HG03066 (cell line): ENCODE results near the gene TRPM6.
"Not testable (repeated sequence)": the region's sequence is repeated elsewhere in the genome, so short reads cannot be mapped to it uniquely, and the experiment has no call there.

Experiments used
- ATAC-seq: cut with Tn5 transposase; IDR thresholded peaks from one replicate; pipeline ENCODE4 v1.9.1; 2021; ENCODE audit warnings: low read depth; ENCODE audit not compliant: unreplicated experiment

TRPM6 gene

GRCh38 chr9:74887041-74887980 is at the start of gene TRPM6:
Gene TRPM6, minus strand, starts transcription at chr9:74887921. Its CDS starts 65 bp downstream, at chr9:74887856.
- no peak for ATAC-seq

- ATAC-seq = no peak
Measured at GRCh38 chr9:74935008-74935407, 47.3 kb upstream of the TRPM6 start.

GRCh38 chr9:74921737-74922136 is 34.0 kb upstream of the TRPM6 start:
- no peak for ATAC-seq

- no peak for ATAC-seq
Measured at GRCh38 chr9:74920944-74921626, 33.4 kb upstream of the TRPM6 start.

- ATAC-seq = no peak
Measured at GRCh38 chr9:74910036-74910435, 22.3 kb upstream of the TRPM6 start.

GRCh38 chr9:74908665-74909064 is 20.9 kb upstream of the TRPM6 start:
- no peak for ATAC-seq

- ATAC-seq = no peak
Measured at GRCh38 chr9:74907085-74907484, 19.4 kb upstream of the TRPM6 start.

- no peak for ATAC-seq
Measured at GRCh38 chr9:74901001-74901400, 13.3 kb upstream of the TRPM6 start.

- not testable (repeated sequence) for ATAC-seq
Measured at GRCh38 chr9:74888449-74888848, 728 bp upstream of the TRPM6 start.

GRCh38 chr9:74887981-74888370 is 255 bp upstream of the TRPM6 start:
- ATAC-seq = no peak

- no peak for ATAC-seq
Measured at GRCh38 chr9:74876382-74876949, 11.3 kb downstream of the TRPM6 start.

GRCh38 chr9:74875656-74876055 is 12.1 kb downstream of the TRPM6 start:
- no peak for ATAC-seq

- ATAC-seq = no peak
Measured at GRCh38 chr9:74874220-74874619, 13.5 kb downstream of the TRPM6 start.

- no peak for ATAC-seq
Measured at GRCh38 chr9:74872619-74873233, 15.0 kb downstream of the TRPM6 start.

GRCh38 chr9:74867483-74867882 is 20.2 kb downstream of the TRPM6 start:
- no peak for ATAC-seq

- no peak for ATAC-seq
Measured at GRCh38 chr9:74865177-74865576, 22.5 kb downstream of the TRPM6 start.

GRCh38 chr9:74861773-74862474 is 25.8 kb downstream of the TRPM6 start:
- ATAC-seq = no peak

GRCh38 chr9:74861071-74861470 is 26.6 kb downstream of the TRPM6 start:
- ATAC-seq = no peak

- not testable (repeated sequence) for ATAC-seq
Measured at GRCh38 chr9:74860247-74860646, 27.5 kb downstream of the TRPM6 start.

- no peak for ATAC-seq
Measured at GRCh38 chr9:74859786-74860185, 27.9 kb downstream of the TRPM6 start.
